Upper lobe of left lung (tissue), 6 donors: ENCODE measurements around the gene DUSP2. TPM values are rescaled to one million over a fixed set of nuclear protein-coding genes. Genes with fewer than 3 reads are reported as not detected.

Experiments used
- ATAC-seq, 2 donors: fragments of 200-7000 bp; cut with Tn5 transposase; one replicate each; pipeline ENCODE4 v1.9.1; 2022; ENCODE audit warnings: mild to moderate bottlenecking in 2 of 2, moderate library complexity in 2 of 2; ENCODE audit not compliant: low FRiP score in 2 of 2
- DNase-seq, 2 donors: peaks; one replicate each; pipeline ENCODE4 v3.0.0-alpha.2; 2019 to 2020
- H3K27ac ChIP-seq, 4 donors: fragments of 200-600 bp; sonication (generic); one replicate each; pipeline ENCODE4 v1.5.1; 2016 to 2019
- H3K27me3 ChIP-seq, 4 donors: fragments of 200-600 bp; sonication (generic); one replicate each; pipeline ENCODE4 v1.5.1; 2017 to 2019
- H3K36me3 ChIP-seq, 4 donors: fragments of 200-600 bp; sonication (generic); one replicate each; pipeline ENCODE4 v1.5.1; 2016 to 2019
- H3K4me1 ChIP-seq, 4 donors: fragments of 200-600 bp; sonication (generic); one replicate each; pipeline ENCODE4 v1.5.1; 2018 to 2019
- H3K4me3 ChIP-seq, 4 donors: fragments of 200-600 bp; sonication (generic); one replicate each; pipeline ENCODE4 v1.5.1; 2017 to 2019; ENCODE audit warnings: mild to moderate bottlenecking in 2 of 4, moderate library complexity in 1 of 4
- H3K9me3 ChIP-seq, 4 donors: fragments of 200-600 bp; sonication (generic); one replicate each; pipeline ENCODE4 v1.5.1; 2018 to 2019
- CTCF ChIP-seq, 6 experiments: fragments of 450-650 bp in 4 of 6; fragments of 200-600 bp in 2 of 6; sonication (generic) in 2 of 6; IDR thresholded peaks; one replicate each; pipeline ENCODE4 v1.5.1; 2016 to 2019; ENCODE audit warnings: antibody characterized with exemption in 6 of 6
- EP300 ChIP-seq, 4 donors: sonication (generic); formaldehyde crosslinking; IDR thresholded peaks; one replicate each; pipeline ENCODE4 v1.5.1; 2017; ENCODE audit warnings: antibody characterized with exemption in 4 of 4, control low read depth in 2 of 4
- POLR2A ChIP-seq, 4 donors: fragments of 450-650 bp; IDR thresholded peaks; one replicate each; pipeline ENCODE4 v1.5.1; 2016 to 2017; ENCODE audit warnings: antibody characterized with exemption in 4 of 4, mild to moderate bottlenecking in 2 of 4
- POLR2AphosphoS5 ChIP-seq, 2 donors: sonication (generic); formaldehyde crosslinking; IDR thresholded peaks; one replicate each; pipeline ENCODE4 v1.5.1; 2017; ENCODE audit warnings: antibody characterized with exemption in 2 of 2
- WGBS, 2 donors: methylation state at CpG; one replicate each; pipeline ENCODE4 v1.1.5; 2017 to 2018; 5-methylcytosine and 5-hydroxymethylcytosine counted together
- total RNA-seq, 6 donors: library from RNA; depleted of rRNA in 4 of 6; stranded (reverse); fragments of >200 nt in 4 of 6; gene quantifications; one replicate each; pipeline versions ENCODE4 v1.1.0 to v1.2.1, GENCODE V29; 2016 to 2021
- donor health status: DM: no; HTN: no; CAD: no; lungs with moderate emphysema.
- donor health status: DM: no; HTN: yes; CAD: no; lungs with severe emphysema.

DUSP2 gene
- total RNA-seq, 6 donors from 2014 or later = 6.9 to 21.0 (median 12.5) TPM

- Histone ChIP-seq H3K27me3 (no peaks in the 10 kb centered on the region), H3K4me1 (no peaks in the 10 kb centered on the region), H3K4me3 (no peak overlapping the region), H3K36me3 (peaks cover 19 to 71% (median 58%) of the 10 kb centered on the region in 4 donors), H3K27ac (no peak overlapping the region), H3K9me3 (no peaks in the 10 kb centered on the region)
- 71 to 91% methylated on average over 1 of the region's 1 CpG for WGBS, 2 donors
- TF ChIP-seq POLR2AphosphoS5 (IDR thresholded peaks at IDR 0.05) (no peak), CTCF (IDR thresholded peaks at IDR 0.05) (no peak), POLR2A (IDR thresholded peaks at IDR 0.05) (no peak), EP300 (IDR thresholded peaks at IDR 0.05) (no peak)
- DNase-seq (no peak), ATAC-seq (no peak)
These were observed 40.3 kb upstream of the DUSP2 start for GRCh38 chr2:96185516-96185915.

DNA sequence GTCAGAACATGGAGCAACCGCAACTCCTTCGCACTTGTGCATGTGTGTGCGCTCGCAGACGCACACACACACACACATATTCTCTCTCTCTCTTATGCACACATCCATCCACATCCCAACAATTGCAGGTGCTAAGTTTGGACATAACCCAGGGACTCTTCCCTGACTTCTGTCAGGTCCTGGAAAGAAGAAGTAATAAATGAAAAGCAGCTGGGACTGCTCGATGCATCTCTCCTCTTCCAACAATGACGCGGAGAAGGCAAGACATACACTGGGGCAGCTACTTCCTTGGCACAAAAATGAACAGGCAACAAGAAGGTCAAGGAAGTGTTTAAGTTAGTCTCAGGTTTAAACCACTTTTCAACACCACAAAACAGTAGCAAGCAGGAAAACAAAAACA is 39.7 kb upstream of the DUSP2 start:
- DNase-seq (no peak), ATAC-seq (no peak)
- H3K4me3 ChIP-seq = no peak overlapping the region
- no peak overlapping the region for H3K27ac ChIP-seq
- no peak for TF ChIP-seq POLR2A (IDR thresholded peaks at IDR 0.05)
- no peak for TF ChIP-seq EP300 (IDR thresholded peaks at IDR 0.05)
- TF ChIP-seq POLR2AphosphoS5 (IDR thresholded peaks at IDR 0.05) = no peak
- no peak for TF ChIP-seq CTCF (IDR thresholded peaks at IDR 0.05)
- H3K9me3 ChIP-seq = no peaks in the 10 kb centered on the region
- WGBS, 2 donors = 87 to 88% methylated on average over 8 of the region's 8 CpGs
- peaks cover 17 to 66% (median 52%) of the 10 kb centered on the region in 4 donors for H3K36me3 ChIP-seq
- no peaks in the 10 kb centered on the region for H3K4me1 ChIP-seq
- H3K27me3 ChIP-seq = no peaks in the 10 kb centered on the region

DNA sequence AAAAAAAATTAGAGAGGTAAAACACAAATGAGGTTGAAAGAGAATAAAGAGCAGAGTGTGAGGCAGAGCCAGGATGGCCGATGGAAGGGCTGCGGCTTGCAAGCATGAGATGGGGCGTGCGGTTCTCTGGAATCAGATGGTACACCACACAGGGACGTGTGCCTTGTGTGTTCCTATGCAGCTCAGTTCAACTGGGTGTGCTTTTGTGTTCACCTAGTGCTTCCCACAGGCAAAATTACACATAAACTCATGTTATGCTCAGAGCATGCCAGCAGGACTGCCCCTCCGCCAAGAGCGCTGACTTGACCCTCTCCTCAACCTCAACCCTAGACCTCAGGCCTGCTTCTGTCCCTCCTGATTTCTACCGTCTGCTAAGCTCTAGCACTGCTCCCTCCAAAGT is 38.9 kb upstream of the DUSP2 start:
- ATAC-seq (no peak), DNase-seq (no peak)
- Histone ChIP-seq H3K36me3 (peaks cover 17 to 58% (median 46%) of the 10 kb centered on the region in 4 donors), H3K27ac (no peak overlapping the region), H3K27me3 (no peaks in the 10 kb centered on the region), H3K4me1 (no peaks in the 10 kb centered on the region), H3K4me3 (no peak overlapping the region), H3K9me3 (no peaks in the 10 kb centered on the region)
- WGBS, 2 donors = 93 to 94% methylated on average over 8 of the region's 8 CpGs
- TF ChIP-seq POLR2AphosphoS5 (IDR thresholded peaks at IDR 0.05) (no peak), CTCF (IDR thresholded peaks at IDR 0.05) (no peak), EP300 (IDR thresholded peaks at IDR 0.05) (no peak), POLR2A (IDR thresholded peaks at IDR 0.05) (no peak)

GRCh38 chr2:96181529-96181928 is 36.3 kb upstream of the DUSP2 start:
- no peaks in the 10 kb centered on the region for H3K9me3 ChIP-seq
- no peak for TF ChIP-seq POLR2AphosphoS5 (IDR thresholded peaks at IDR 0.05)
- no peak for TF ChIP-seq EP300 (IDR thresholded peaks at IDR 0.05)
- TF ChIP-seq CTCF (IDR thresholded peaks at IDR 0.05) = no peak
- no peak for TF ChIP-seq POLR2A (IDR thresholded peaks at IDR 0.05)
- H3K4me1 ChIP-seq = no peaks in the 10 kb centered on the region
- WGBS, 2 donors = 79 to 81% methylated on average over 5 of the region's 5 CpGs
- H3K36me3 ChIP-seq = peaks cover 10 to 31% (median 26%) of the 10 kb centered on the region in 4 donors
- DNase-seq (no peak), ATAC-seq (no peak)
- no peak overlapping the region for H3K4me3 ChIP-seq
- H3K27ac ChIP-seq = no peak overlapping the region
- H3K27me3 ChIP-seq = no peaks in the 10 kb centered on the region

DNA sequence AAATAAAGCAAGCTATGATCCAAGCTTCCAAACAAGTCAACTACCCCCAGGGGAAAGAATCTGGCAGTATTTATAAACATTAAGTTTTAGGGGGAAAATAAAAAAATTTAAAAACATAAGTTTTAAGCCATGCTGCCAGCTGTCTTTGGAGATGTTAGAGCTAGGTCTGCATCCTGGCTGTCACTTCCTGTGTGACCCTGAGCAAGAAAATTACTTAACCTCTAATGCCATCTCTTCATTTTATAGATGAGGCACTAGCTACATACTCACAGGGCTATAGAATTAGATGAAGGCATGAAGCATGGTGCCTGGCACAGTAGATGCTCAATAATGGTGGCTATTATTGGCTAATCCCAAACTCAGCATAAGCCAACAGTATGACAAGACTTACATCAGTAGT is 35.3 kb upstream of the DUSP2 start:
- no peaks in the 10 kb centered on the region for H3K27me3 ChIP-seq
- no peak overlapping the region for H3K4me3 ChIP-seq
- no peak overlapping the region for H3K27ac ChIP-seq
- H3K4me1 ChIP-seq = no peaks in the 10 kb centered on the region
- DNase-seq (no peak), ATAC-seq (no peak)
- no peak for TF ChIP-seq POLR2A (IDR thresholded peaks at IDR 0.05)
- TF ChIP-seq POLR2AphosphoS5 (IDR thresholded peaks at IDR 0.05) = no peak
- no peak for TF ChIP-seq EP300 (IDR thresholded peaks at IDR 0.05)
- H3K36me3 ChIP-seq = peaks cover under 1 to 21% (median 16%) of the 10 kb centered on the region in 4 donors
- no peaks in the 10 kb centered on the region for H3K9me3 ChIP-seq
